HG03432 (cell line): Measurements from ENCODE around the gene ZNF280D.

ENCODE experiments used
- ATAC-seq: cut with Tn5 transposase; IDR thresholded peaks from one replicate; pipeline ENCODE4 v1.9.1; 2021; ENCODE audit warnings: mild to moderate bottlenecking, moderate library complexity; ENCODE audit not compliant: unreplicated experiment

The ZNF280D gene

GRCh38 chr15:56749982-56750381 lies 16.7 kb upstream of the ZNF280D start:
- ATAC-seq, result no peak

- ATAC-seq, result no peak
Measured at GRCh38 chr15:56744701-56745683, 11.7 kb upstream of the ZNF280D start.

- ATAC-seq, result no peak
Measured at GRCh38 chr15:56741541-56741940, 8.2 kb upstream of the ZNF280D start.

GRCh38 chr15:56739964-56740640 lies 6.8 kb upstream of the ZNF280D start:
- no peak for ATAC-seq

- no peak for ATAC-seq
Measured at GRCh38 chr15:56739474-56739873, 6.2 kb upstream of the ZNF280D start.

- ATAC-seq, result no peak
Measured at GRCh38 chr15:56737791-56738190, 4.5 kb upstream of the ZNF280D start.

- no peak for ATAC-seq
Measured at GRCh38 chr15:56736881-56737707, 3.8 kb upstream of the ZNF280D start.

- ATAC-seq, result no peak
Measured at GRCh38 chr15:56736308-56736707, 3.0 kb upstream of the ZNF280D start.

GRCh38 chr15:56735589-56735988 lies 2.3 kb upstream of the ZNF280D start:
- ATAC-seq, result no peak

- no peak for ATAC-seq
Measured at GRCh38 chr15:56734013-56734635, 815 bp upstream of the ZNF280D start.

GRCh38 chr15:56732886-56733135 lies 498 bp downstream of the ZNF280D start:
- no peak for ATAC-seq

- ATAC-seq, result no peak
Measured at GRCh38 chr15:56732135-56732885, 999 bp downstream of the ZNF280D start.

- no peak for ATAC-seq
Measured at GRCh38 chr15:56731548-56731947, 1.8 kb downstream of the ZNF280D start.

GRCh38 chr15:56729561-56729960 lies 3.7 kb downstream of the ZNF280D start:
- no peak for ATAC-seq

GRCh38 chr15:56725386-56725785 lies 7.9 kb downstream of the ZNF280D start:
- ATAC-seq, result no peak

GRCh38 chr15:56724232-56724631 lies 9.1 kb downstream of the ZNF280D start:
- ATAC-seq, result no peak

- no peak for ATAC-seq
Measured at GRCh38 chr15:56723787-56724186, 9.5 kb downstream of the ZNF280D start.

- ATAC-seq, result no peak
Measured at GRCh38 chr15:56719774-56720555, 13.3 kb downstream of the ZNF280D start.

- no peak for ATAC-seq
Measured at GRCh38 chr15:56719021-56719612, 14.2 kb downstream of the ZNF280D start.
